ENCODE measurements around the gene ERMAP.
"Not testable (repeated sequence)": the region's sequence is repeated elsewhere in the genome, so short reads cannot be mapped to it uniquely, and the experiment has no call there.

Gene ERMAP

DNA sequence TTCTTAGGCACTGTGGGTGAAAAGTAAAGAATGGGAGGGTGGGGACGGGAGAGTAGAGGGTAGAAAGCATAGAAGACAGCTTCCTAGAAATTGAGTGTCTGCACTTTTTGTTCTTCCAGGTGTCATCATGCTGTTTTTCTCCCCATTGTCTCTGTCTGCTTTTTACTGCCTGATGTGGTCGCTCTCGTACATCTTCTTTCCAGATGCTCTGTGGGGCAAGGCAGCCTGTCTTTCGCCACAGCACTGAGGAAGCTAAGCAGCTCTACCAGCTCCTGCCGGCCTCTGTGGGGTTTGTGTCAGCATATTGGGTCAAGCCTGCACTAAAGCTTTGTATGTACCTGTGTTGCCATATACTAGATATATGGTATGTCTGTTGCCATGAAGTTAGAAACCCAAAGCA is 18.9 kb upstream of the ERMAP start:
- Histone ChIP-seq H3K27ac (no peak overlapping the region), H3K4me3 (ENCODE audit: low read depth, low read length) (no peak overlapping the region), H3K36me3 (replicated peaks) (no peaks in the 10 kb centered on the region), H3K27me3 (replicated peaks) (no peaks in the 10 kb centered on the region)
- DNase-seq, result no peak
- no peak for TF ChIP-seq CTCF (IDR thresholded peaks at IDR 0.05; ENCODE audit: low read depth, low read length, missing control alignments)
- in situ Hi-C loops (cut with HindIII; ENCODE audit: low pct_ligation_motif_present, low sequenced_read_pairs), result no loop called here

- no peaks in the 10 kb centered on the region for H3K27me3 ChIP-seq (replicated peaks)
- TF ChIP-seq CTCF (IDR thresholded peaks at IDR 0.05; ENCODE audit: low read depth, low read length, missing control alignments), result no peak
- no peak overlapping the region for H3K27ac ChIP-seq
- H3K36me3 ChIP-seq (replicated peaks), result no peaks in the 10 kb centered on the region
- no peak for DNase-seq
- no peak overlapping the region for H3K4me3 ChIP-seq (ENCODE audit: low read depth, low read length)
- in situ Hi-C loops (cut with HindIII; ENCODE audit: low pct_ligation_motif_present, low sequenced_read_pairs), result no loop called here
These were observed 15.0 kb upstream of the ERMAP start for GRCh38 chr1:42801832-42802473.

- no peak for TF ChIP-seq CTCF (IDR thresholded peaks at IDR 0.05; ENCODE audit: low read depth, low read length, missing control alignments)
- H3K27ac ChIP-seq, result no peak overlapping the region
- in situ Hi-C loops (cut with HindIII; ENCODE audit: low pct_ligation_motif_present, low sequenced_read_pairs), result no loop called here
- no peaks in the 10 kb centered on the region for H3K27me3 ChIP-seq (replicated peaks)
- no peak overlapping the region for H3K4me3 ChIP-seq (ENCODE audit: low read depth, low read length)
- no peak for DNase-seq
- H3K36me3 ChIP-seq (replicated peaks), result no peaks in the 10 kb centered on the region
These were observed 10.8 kb upstream of the ERMAP start for GRCh38 chr1:42806171-42806570.

DNA sequence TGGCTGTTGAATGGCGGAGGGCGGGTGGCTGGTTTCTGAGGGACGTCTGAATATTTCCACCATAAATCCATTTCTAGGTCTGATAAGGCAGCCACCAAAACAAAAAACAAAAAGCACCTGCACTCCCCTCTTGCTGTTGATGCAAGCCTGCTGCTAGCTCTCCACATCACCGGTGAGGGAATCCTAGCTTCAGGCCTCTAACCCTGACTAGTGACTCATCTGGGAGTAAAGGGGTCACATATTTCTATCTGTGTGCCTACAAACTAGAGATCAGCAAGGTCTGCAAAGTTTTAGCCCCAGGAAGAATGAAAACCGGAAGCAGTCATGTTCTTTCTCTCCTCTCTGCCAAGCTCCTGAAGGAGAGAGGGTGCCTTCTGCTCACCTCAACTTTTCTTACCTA is 10.3 kb upstream of the ERMAP start:
- in situ Hi-C loops (cut with HindIII; ENCODE audit: low pct_ligation_motif_present, low sequenced_read_pairs), result no loop called here
- DNase-seq, result no peak
- Histone ChIP-seq H3K4me3 (ENCODE audit: low read depth, low read length) (no peak overlapping the region), H3K27ac (no peak overlapping the region), H3K27me3 (replicated peaks) (no peaks in the 10 kb centered on the region), H3K36me3 (replicated peaks) (no peaks in the 10 kb centered on the region)
- no peak for TF ChIP-seq CTCF (IDR thresholded peaks at IDR 0.05; ENCODE audit: low read depth, low read length, missing control alignments)

DNA sequence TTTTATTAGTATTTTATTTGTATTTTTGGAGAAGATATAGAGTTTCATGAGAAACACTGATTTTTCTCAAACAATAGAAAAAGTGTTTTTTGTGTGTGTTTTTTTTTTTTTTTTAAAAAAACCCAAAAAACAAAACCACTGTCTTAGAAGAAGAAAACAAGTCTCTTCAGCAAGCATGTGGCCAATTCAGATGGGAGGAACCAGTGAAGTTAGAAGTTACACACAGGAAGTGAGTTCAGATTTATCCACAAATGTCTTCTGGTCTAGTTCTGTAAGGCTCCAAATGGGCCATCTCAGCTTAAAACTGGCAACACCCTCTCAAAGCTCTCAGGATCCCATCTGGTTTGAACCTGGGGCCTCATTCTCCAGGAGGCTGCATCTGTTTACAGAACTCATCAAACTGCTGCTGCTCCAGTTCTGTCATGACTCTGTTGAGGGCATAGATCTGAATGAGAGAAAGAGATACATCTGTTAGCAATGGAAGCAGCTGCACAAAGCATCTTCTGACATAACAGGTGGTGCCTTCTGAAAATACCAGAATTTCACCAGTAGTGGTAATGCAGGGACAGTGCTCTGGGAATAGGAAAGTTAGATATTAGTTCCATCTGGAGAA is 9.8 kb upstream of the ERMAP start:
- Histone ChIP-seq H3K27ac (no peak overlapping the region), H3K36me3 (replicated peaks) (no peaks in the 10 kb centered on the region), H3K27me3 (replicated peaks) (no peaks in the 10 kb centered on the region), H3K4me3 (ENCODE audit: low read depth, low read length) (no peak overlapping the region)
- in situ Hi-C loops (cut with HindIII; ENCODE audit: low pct_ligation_motif_present, low sequenced_read_pairs), result no loop called here
- TF ChIP-seq CTCF (IDR thresholded peaks at IDR 0.05; ENCODE audit: low read depth, low read length, missing control alignments), result no peak
- DNase-seq, result no peak

GRCh38 chr1:42814815-42815214 is 2.1 kb upstream of the ERMAP start:
- H3K27ac ChIP-seq; H3K4me3 ChIP-seq (ENCODE audit: low read depth, low read length); H3K36me3 ChIP-seq (replicated peaks); H3K27me3 ChIP-seq (replicated peaks); in situ Hi-C loops (cut with HindIII; ENCODE audit: low pct_ligation_motif_present, low sequenced_read_pairs); DNase-seq: not testable (repeated sequence)

Measured in brain microvascular endothelial cell (primary cell).